Fibroblast of pulmonary artery (primary cell): ENCODE results near the gene ARID2.

Experiments
- DNase-seq: peaks from one replicate; pipeline ENCODE4 v3.0.0-alpha.2; 2010; ENCODE audit warnings: low read depth
- H3K4me3 ChIP-seq: replicated peaks from 2 replicates; pipeline ENCODE4 v1.5.1; 2011; ENCODE audit warnings: low read depth, mild to moderate bottlenecking, control low read depth, low read length, moderate library complexity
- TF ChIP-seq, protein P1 (sequence below): IDR thresholded peaks from 2 replicates; pipeline ENCODE4 v1.5.1; 2011; ENCODE audit warnings: mild to moderate bottlenecking, control low read depth, low read length, inconsistent platforms; ENCODE audit errors: missing control alignments

Gene ARID2

GRCh38 chr12:45718306-45718705 lies 11.2 kb upstream of the ARID2 start:
- DNase-seq = no peak
- H3K4me3 ChIP-seq = no peak overlapping the region
- TF ChIP-seq, protein P1, sequence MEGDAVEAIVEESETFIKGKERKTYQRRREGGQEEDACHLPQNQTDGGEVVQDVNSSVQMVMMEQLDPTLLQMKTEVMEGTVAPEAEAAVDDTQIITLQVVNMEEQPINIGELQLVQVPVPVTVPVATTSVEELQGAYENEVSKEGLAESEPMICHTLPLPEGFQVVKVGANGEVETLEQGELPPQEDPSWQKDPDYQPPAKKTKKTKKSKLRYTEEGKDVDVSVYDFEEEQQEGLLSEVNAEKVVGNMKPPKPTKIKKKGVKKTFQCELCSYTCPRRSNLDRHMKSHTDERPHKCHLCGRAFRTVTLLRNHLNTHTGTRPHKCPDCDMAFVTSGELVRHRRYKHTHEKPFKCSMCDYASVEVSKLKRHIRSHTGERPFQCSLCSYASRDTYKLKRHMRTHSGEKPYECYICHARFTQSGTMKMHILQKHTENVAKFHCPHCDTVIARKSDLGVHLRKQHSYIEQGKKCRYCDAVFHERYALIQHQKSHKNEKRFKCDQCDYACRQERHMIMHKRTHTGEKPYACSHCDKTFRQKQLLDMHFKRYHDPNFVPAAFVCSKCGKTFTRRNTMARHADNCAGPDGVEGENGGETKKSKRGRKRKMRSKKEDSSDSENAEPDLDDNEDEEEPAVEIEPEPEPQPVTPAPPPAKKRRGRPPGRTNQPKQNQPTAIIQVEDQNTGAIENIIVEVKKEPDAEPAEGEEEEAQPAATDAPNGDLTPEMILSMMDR = no peak

DNA sequence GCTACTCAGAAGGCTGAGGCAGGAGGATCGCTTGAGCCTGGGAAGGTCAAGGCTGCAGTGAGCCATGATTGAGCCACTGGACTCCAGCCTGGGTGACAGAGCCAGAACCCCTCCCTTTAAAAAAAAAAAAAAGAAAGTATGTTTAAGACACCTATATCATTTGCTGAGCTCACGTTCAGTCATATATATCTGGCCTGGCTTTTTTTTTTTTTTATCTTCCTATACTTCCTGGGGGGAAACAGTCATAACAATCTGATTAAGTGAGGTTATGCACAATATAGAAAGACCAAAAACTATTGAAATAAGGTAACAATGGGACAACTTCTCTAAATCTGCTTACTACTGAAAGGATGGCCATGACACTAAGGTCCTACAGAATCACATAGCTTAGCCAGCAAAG lies 9.4 kb upstream of the ARID2 start:
- no peak overlapping the region for H3K4me3 ChIP-seq
- DNase-seq = no peak
- TF ChIP-seq, protein P1 = no peak

- no peak for DNase-seq
- TF ChIP-seq, protein P1 = no peak
- H3K4me3 ChIP-seq = no peak overlapping the region
These were observed 8.1 kb upstream of the ARID2 start for GRCh38 chr12:45721369-45721768.

DNA sequence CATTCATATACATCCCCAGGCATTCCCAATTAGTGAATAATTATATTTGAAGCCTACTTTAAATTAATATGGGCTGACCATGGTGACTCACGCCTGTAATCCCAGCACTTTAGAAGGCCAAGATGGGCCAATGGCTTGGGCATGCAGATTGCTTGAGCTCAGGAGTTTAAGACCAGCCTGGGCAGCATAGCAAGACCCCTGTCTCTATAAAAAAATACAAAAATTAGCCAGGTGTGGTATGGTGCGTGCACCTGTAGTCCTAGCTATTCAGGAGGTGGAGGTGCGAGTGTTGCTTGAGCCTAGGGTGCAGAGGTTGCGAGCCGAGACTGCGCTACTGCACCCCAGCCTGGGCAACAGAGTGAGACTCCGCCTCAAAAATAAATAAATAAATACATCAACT lies 7.6 kb upstream of the ARID2 start:
- no peak for DNase-seq
- TF ChIP-seq, protein P1 = no peak
- no peak overlapping the region for H3K4me3 ChIP-seq

DNA sequence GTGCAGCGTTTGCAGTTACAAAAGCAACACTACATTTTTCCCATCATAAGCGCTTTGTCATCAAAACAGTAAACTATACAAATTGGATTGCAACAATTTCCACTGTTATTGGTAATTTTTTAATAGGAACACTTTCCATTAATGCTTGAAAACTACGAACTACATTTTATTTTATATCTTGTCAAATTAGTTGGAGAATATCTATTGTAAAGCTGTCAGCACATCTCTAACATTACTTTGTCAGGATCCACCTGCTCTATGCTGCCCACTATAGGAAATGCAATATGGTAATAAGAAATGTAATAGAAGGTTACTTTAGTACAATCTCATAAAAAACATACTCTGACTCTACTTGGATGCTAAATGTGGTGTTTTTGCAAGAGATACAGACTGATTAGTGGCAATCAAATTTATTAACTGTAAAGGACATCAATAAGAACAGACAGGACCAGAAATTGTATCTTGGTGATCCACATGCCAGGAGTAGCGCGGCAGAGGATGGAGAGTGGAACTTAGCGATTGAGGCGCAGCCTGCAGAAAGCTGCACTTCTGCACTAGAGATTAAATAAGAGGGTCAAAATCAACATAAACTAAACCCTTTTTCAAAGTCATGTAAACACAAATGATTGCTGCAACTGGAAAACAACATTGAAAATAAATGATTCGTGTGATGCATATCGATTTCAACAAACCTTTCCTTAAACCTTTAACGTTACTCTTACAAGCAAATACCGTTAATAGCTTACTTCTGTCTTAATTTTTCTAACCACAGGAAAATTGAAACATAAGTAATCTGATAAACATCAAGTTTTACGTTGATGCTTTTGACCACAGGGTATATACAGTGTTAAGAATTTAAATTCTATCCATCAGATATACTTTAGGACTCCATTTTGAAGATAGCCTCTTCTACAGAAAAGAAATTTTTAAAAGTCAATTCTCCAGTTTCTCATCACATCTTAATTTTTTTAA lies 3.6 kb upstream of the ARID2 start:
- H3K4me3 ChIP-seq = peak overlapping the region; percentile 95
- TF ChIP-seq, protein P1 = peak; percentile 86
- peak; percentile 54 for DNase-seq

DNA sequence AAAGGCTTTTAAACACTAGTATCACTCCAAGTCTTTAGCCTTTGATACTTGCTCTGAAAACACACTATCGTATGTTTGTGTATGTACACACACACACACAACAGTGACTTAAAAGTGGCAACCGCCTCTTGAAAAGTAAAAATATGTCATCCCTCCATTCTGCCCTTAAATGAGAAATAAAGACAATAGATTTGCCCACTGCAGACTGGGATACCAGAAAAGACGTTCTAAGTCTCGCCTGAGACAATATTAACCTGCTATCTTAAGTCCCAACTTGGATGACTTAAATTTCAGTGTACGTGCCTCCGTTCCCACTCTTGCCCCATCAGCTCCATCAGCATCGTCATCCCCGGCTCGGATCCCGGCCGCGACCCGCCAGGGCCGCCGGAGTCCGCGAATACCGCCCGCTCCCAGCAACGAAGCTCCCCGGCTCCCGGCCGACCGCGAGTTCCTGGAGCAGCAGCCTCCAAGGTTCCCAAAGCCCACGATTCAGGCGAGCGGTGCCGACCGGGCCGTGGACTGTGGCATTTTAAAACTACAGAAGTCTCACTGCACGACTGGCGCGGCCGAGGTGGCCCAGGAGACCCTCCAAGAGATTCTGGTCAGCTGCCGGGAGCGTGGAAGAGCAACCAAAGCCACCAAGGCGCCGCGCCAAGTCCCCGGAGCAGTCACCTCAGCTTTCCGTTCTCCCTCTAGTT lies 2.8 kb upstream of the ARID2 start:
- TF ChIP-seq, protein P1 = no peak
- peak; percentile 40 for DNase-seq
- H3K4me3 ChIP-seq = peak overlapping the region; percentile 95
